PC-9 (cell line): ENCODE data around the gene SUPV3L1.

Source experiments
- CTCF ChIP-seq: fragments of 200-600 bp; sonication (generic); conservative IDR thresholded peaks from 2 replicates; pipeline ENCODE4 v1.6.1; 2017; ENCODE audit warnings: mixed run types, antibody characterized with exemption, mild to moderate bottlenecking, moderate library complexity
- EZH2 ChIP-seq: fragments of 200-600 bp; sonication (generic); IDR thresholded peaks from 2 replicates; pipeline ENCODE4 v1.8.0; 2017; ENCODE audit warnings: antibody characterized with exemption, low read depth

DNA sequence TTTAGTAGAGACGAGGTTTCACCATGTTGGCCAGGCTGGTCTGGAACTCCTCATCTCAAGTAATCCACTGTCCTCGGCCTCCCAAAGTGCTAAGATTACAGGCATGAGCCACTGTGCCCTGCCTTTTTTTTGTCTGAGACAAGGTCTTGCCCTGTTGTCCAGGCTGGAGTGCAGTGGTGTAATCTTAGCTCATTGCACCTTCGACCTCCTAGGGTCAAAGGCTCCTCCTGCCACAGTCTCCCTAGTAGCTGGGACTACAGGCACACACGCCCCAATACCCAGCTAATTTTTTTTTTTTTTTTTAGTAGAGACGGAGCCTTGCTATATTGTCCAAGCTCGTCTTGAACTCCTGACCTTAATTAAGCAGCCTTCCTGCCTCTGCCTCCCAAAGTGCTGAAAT is 26.8 kb upstream of the SUPV3L1 start:
- no peak for TF ChIP-seq EZH2
- TF ChIP-seq CTCF: no peak
